GM10266 (cell line): ENCODE results near the gene CYSRT1.

Experiments used
- DNase-seq: peaks from one replicate; pipeline ENCODE4 v3.0.0; 2012; ENCODE audit errors: extremely low spot score
- TF ChIP-seq, protein P1 (sequence below): IDR thresholded peaks from 2 replicates; pipeline ENCODE4 v1.5.1; 2012; ENCODE audit warnings: mild to moderate bottlenecking, low read depth; ENCODE audit not compliant: control insufficient read depth, insufficient read depth; ENCODE audit errors: missing control alignments

CYSRT1 gene

DNA sequence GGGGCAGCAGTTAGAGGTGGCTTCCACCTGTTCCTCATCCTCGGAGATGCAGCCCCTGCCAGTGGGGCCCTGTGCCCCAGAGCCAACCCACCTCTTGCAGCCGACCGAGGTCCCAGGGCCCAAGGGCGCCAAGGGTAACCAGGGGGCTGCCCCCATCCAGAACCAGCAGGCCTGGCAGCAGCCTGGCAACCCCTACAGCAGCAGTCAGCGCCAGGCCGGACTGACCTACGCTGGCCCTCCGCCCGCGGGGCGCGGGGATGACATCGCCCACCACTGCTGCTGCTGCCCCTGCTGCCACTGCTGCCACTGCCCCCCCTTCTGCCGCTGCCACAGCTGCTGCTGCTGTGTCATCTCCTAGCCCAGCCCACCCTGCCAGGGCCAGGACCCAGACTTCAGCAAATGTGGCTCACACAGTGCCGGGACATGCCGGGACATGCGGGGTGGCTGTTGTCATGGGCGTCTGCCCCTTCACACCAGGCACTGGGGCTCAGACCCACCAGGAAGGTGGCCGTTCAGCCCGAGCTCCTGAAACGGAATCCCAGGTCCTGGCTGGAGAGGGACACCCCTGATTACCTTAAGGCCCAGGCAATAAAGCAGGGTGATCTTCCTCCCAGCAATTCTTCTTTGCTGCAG lies 841 bp downstream of the CYSRT1 start:
- DNase-seq: no peak
- TF ChIP-seq, protein P1, sequence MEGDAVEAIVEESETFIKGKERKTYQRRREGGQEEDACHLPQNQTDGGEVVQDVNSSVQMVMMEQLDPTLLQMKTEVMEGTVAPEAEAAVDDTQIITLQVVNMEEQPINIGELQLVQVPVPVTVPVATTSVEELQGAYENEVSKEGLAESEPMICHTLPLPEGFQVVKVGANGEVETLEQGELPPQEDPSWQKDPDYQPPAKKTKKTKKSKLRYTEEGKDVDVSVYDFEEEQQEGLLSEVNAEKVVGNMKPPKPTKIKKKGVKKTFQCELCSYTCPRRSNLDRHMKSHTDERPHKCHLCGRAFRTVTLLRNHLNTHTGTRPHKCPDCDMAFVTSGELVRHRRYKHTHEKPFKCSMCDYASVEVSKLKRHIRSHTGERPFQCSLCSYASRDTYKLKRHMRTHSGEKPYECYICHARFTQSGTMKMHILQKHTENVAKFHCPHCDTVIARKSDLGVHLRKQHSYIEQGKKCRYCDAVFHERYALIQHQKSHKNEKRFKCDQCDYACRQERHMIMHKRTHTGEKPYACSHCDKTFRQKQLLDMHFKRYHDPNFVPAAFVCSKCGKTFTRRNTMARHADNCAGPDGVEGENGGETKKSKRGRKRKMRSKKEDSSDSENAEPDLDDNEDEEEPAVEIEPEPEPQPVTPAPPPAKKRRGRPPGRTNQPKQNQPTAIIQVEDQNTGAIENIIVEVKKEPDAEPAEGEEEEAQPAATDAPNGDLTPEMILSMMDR: no peak

DNA sequence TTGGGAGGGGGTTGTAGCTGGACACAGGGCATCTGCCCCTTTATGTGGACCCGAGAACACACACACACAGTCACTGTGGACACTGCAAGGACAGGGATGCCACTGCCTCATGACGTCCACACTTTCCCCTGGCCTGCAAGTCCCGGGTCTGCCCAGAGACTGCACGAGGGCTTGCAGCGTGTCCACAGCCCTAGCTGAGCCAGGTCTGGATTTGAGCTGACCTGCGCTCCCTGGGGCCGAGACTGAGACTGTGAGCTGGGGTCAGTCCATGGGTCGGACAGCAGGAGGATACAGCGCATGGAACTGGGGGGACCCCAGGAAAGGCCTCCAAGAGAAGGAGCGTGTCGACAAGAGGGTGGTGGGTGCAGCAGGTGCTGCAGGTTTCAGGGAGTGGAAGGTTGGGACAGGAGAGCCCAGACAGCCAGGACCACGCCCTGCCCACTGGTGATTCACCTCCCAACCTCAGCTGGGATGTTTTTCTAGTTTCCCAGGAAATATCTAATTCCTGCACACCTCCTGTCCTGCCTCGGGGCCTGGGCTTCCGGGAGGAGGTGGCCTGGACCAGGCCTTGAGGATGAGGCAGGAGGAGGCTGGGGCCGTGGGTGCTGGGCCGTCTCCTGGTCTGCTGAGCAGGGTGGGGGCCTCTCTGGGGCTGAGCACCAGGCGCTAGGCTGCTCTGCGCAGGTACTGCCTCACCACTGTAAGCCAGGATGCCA lies 1.5 kb downstream of the CYSRT1 start:
- no peak for DNase-seq
- TF ChIP-seq, protein P1: no peak

DNA sequence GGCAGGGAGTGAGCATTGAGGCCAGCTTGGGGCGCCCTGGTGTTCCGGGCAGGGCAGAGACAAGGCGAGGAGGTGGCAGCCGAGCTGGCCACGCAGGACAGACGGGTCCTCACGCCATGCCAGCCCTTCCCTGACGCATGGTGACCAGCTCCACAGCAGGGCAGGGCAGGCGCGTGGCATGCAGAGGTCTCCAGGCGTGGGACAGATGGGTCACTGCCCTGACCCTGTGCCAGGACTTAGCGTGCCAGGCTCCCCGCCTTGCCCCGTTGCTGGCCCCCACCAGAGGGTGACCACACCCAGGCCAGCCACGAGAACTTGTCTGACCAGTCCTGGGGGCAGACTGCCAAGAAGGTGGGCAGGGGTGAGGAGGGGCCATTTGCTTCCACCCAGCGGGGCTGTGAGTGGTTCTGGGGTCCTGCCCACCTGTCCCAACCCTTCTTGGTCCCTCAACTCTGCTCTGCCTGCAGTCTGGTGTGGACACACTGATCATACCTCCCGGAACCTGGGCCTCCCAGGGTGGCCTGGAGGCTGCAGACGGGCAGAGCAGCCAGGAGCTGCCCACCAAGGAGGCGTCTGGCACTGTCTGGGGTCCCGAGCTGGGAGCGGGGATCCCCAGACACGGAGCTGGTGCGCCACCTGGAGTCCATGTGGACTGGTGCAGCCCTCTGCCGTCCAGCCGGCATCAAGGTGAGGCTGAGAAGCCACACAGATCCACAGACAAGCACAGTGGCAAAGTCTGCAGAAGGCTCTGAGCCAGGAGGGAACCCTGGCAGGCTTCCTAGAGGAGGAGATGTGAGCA lies 2.3 kb downstream of the CYSRT1 start, which contains the start of gene RNF224:
TSS of gene RNF224 (plus strand) at position 449 of the 799 bp plus-strand sequence. CDS start 834 bp downstream, outside the sequence.
- TF ChIP-seq, protein P1: peak; percentile 96
- DNase-seq: peak; percentile 88

DNA sequence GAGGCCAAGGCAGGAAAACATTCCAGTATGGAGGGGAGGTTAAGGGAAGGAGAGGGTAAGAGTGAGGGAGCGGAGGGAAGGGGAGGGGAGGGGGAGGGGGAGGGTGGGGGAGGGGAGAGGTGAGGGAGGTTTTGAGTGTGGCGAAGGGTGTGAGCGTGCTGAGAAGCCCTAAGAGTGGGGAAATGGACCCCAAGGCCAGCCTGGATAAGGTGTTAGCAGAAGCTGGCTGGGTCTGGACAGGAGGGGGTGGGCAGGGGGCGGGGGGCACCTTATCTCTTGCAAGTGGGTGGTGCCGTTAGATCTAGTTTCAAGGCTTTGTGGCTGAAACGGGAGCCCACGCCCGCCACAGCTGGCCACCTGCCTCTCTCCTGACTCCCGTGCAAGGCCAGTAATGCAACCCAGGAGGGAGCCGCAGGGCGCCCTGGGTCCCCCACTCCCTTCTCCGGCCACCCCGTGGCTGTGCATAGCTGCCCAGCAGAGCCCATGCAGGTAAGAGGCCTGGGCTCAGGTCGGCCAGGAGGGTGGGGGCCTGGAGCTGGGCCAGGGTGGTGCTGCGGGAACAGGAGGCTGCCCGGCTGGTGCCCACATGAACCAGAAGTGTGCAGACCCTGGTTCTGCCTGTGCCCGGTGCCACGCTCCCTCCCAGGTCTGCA lies 3.0 kb downstream of the CYSRT1 start:
- TF ChIP-seq, protein P1: no peak
- DNase-seq: no peak

DNA sequence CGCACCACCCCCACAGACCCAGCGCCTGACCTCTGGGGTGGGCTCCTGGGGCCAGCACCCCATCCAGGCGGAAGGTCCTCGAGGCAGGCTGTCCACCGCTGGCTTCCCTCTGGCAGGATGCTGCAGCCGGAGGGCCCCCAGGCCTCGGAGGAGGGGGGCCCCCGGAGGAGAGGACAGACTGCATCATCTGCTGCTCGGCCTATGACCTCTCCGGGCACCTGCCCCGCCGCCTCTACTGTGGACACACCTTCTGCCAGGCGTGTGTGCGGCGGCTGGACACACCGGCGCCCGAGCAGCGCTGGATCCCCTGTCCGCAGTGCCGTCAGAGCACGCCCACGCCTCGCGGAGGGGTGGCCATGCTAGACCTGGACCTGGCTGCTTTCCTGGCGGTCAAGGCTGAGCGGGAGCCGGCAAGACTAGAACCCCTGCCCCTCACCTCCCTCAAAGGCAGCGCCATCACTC lies 3.6 kb downstream of the CYSRT1 start:
- TF ChIP-seq, protein P1: no peak
- no peak for DNase-seq

DNA sequence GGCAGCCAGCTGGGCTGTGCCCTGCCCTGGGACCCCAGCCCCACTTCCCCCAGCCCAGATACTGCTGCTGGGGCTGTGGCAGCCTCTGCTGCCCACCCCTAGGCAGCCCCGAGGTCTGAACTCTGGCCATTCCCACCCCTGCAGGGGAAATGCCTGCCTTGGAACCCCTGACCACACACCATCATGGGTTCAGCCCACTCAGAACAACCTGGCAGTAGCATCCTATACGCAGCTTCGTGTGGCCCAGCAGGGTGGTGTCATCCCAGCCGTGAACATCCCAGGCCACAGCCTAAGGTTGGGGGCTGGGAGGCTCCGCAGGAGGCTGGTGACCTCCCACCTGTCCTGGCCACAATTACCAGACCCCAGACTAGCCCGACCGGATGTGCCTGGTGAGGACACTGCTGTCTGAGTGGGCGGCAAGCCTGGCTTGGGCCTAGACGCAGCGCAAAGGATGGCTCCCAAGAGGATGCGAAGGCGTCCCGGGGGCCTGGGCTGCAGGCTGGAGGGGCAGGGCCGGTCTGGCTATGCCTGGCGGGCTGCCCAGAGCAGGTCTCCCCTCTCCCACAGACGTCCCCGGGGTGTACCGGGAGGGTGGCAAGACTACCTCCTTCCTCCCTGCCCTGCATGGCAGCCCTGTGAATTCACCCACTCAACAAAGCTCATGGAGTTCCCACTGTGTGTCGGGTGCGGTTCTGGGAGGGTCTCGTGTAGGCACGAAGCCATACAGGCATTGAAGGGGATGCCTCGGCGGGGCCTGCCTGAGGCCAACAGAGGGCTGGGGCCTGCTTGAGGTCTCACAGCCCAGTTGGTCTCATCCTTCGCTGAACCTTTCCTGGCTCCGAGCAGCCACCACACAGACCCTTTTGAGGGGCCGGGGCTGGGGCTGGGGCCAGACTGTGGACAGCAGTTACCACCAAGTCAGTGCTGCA lies 4.3 kb downstream of the CYSRT1 start:
- no peak for DNase-seq
- TF ChIP-seq, protein P1: no peak
